NT2/D1 (cell line): Measurements from ENCODE around the gene HS3ST1.

Source experiments
- DNase-seq: peaks from one replicate; pipeline ENCODE4 v3.0.0-alpha.2; 2011; ENCODE audit warnings: low read depth, low spot score
- H3K27me3 ChIP-seq: 2 replicates; pipeline ENCODE4 v1.6.0; 2011; ENCODE audit warnings: mild to moderate bottlenecking; ENCODE audit not compliant: insufficient read length, insufficient read depth
- H3K36me3 ChIP-seq: 2 replicates; pipeline ENCODE4 v1.6.1; 2011; ENCODE audit warnings: mild to moderate bottlenecking, low read length, mixed read lengths; ENCODE audit not compliant: insufficient read depth, insufficient read length
- H3K4me1 ChIP-seq: 2 replicates; pipeline ENCODE4 v1.5.1; 2011; ENCODE audit not compliant: insufficient read depth, insufficient read length
- H3K4me3 ChIP-seq: 2 replicates; pipeline ENCODE4 v1.5.1; 2011; ENCODE audit warnings: low read depth; ENCODE audit not compliant: insufficient read length
- H3K9ac ChIP-seq: 2 replicates; pipeline ENCODE4 v1.6.0; 2011; ENCODE audit warnings: low read depth; ENCODE audit not compliant: insufficient read length
- H3K9me3 ChIP-seq: 2 replicates; pipeline ENCODE4 v1.5.1; 2011; ENCODE audit warnings: mild to moderate bottlenecking, low read length; ENCODE audit not compliant: insufficient read depth
- SUZ12 ChIP-seq: IDR thresholded peaks from 2 replicates; pipeline ENCODE4 v1.6.1; 2011; ENCODE audit not compliant: insufficient read length, insufficient read depth; ENCODE audit errors: extremely low read depth
- YY1 ChIP-seq: IDR thresholded peaks from 2 replicates; pipeline ENCODE4 v1.6.1; 2011; ENCODE audit not compliant: insufficient read length, insufficient read depth
- ZNF274 ChIP-seq: IDR thresholded peaks from 2 replicates; pipeline ENCODE4 v1.6.1; 2011; ENCODE audit warnings: mild to moderate bottlenecking, low read depth, low read length

HS3ST1 gene

DNA sequence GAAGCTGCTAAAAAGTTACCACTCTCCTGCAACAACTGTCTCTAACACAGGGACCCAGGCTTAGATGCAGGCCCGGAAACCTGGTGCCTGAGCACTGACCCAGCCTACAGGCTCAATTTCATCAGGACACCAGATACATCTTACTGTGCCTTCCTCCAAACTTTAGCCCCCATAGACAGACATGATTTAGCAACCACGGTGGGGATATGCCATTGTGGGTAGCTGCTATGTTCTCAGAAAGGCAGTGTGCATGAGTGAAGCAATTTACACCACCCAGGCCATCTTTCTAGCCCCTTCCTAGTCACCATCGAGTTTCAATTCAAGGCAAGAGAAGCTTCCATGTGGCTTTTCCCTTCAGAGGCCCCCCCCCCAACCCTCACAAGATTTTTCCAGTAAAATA lies 2.7 kb downstream of the HS3ST1 start:
- Histone ChIP-seq H3K9ac (no peak overlapping the region), H3K4me1 (no peaks in the 10 kb centered on the region)
- TF ChIP-seq SUZ12 (no peak), ZNF274 (no peak), YY1 (no peak)

DNA sequence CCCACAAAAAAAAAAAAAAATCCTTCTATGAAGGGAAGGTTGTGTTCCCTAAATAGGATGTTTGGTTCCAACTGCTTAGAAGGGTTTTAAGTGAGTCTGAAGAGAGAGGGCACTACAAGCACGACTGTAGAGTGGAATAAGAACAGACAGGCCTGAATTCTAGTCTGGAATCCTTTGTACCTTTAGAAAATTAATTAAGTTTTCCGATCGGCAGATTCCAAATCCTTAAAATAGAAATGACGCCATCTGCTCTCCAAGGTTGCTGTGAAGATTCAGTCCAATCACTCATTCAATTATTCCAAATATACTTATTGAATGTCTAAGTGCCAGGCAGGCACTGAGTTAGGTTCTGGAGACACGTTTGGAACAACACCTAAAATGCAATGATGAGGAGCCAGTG lies 3.8 kb downstream of the HS3ST1 start:
- TF ChIP-seq YY1: no peak
- TF ChIP-seq SUZ12: no peak
- no peak for TF ChIP-seq ZNF274
- Histone ChIP-seq H3K36me3 (no peaks in the 10 kb centered on the region), H3K4me3 (no peak overlapping the region), H3K4me1 (no peaks in the 10 kb centered on the region), H3K9ac (no peak overlapping the region), H3K27me3 (peaks cover 46% of the 10 kb centered on the region), H3K9me3 (no peaks in the 10 kb centered on the region)
- DNase-seq: no peak

More for the DNA sequence above, 2.7 kb downstream of the HS3ST1 start:
- Histone ChIP-seq H3K36me3 (no peaks in the 10 kb centered on the region), H3K27me3 (peaks cover 56% of the 10 kb centered on the region), H3K9me3 (no peaks in the 10 kb centered on the region), H3K4me3 (no peak overlapping the region)
- DNase-seq: no peak

DNA sequence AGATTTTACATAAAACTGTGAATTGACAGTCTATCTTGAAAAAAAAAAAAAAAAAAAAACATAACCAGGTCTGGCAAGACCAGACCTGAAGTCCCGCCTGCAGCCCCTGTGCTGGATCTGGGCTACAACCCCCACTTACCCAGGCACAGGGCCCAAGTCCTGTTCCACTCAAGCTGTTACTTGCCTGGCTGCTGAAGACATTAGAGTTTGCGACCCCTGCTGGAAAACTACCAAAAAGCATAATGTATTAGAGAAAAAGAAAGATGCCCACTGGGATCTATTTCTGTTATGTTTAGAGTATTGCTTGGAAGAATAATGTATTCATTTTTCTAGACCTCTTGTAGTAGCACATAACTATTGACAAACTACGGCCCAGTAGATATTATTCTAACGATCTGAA lies 4.7 kb downstream of the HS3ST1 start:
- Histone ChIP-seq H3K36me3 (no peaks in the 10 kb centered on the region), H3K9me3 (no peaks in the 10 kb centered on the region), H3K9ac (no peak overlapping the region), H3K27me3 (peaks cover 37% of the 10 kb centered on the region), H3K4me1 (no peaks in the 10 kb centered on the region), H3K4me3 (no peak overlapping the region)
- TF ChIP-seq SUZ12: no peak
- peak; percentile 44 for DNase-seq

DNA sequence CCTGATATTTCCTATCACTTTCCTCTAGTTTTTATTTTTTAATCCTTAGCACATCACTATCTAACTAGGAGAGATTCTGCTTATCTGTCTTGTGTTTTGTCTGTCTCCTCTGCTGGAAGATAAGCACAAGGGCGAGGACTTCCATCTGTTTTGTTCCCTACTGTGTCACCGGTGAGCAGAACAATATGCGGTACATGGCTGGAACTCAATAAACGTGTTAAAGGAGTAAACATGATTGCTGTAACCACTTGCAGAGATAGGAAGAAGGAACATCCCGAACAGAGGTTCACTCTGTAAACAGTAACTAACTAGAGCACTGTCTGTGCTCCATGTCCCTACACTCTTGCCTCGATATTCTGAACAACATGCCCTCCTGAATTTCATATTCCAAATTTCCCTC lies 5.2 kb downstream of the HS3ST1 start:
- TF ChIP-seq SUZ12 (no peak), YY1 (no peak), ZNF274 (no peak)
- Histone ChIP-seq H3K9me3 (no peaks in the 10 kb centered on the region), H3K4me3 (no peak overlapping the region), H3K9ac (no peak overlapping the region), H3K4me1 (no peaks in the 10 kb centered on the region), H3K27me3 (peaks cover 32% of the 10 kb centered on the region), H3K36me3 (no peaks in the 10 kb centered on the region)
- no peak for DNase-seq

DNA sequence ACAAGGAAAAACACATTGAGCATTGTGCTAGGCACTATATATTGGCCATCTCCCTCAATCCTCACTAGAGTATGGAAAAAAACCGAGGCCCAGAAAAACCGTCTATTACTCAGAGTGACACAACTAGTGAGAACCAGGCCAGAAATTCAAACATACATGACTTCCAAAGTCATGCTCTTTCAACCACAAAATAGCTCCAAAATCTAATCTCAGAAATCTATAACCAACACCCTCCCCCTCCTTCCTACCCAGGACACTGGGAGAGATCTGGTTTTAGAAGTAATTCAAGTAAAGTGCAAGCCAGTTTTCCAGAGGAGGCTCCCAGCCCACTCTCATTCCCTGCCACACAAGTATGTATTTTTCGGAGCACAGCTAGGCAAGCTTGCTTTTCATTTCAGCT lies 7.6 kb downstream of the HS3ST1 start:
- Histone ChIP-seq H3K9ac (no peak overlapping the region), H3K9me3 (no peaks in the 10 kb centered on the region), H3K27me3 (peaks cover 8% of the 10 kb centered on the region), H3K36me3 (no peaks in the 10 kb centered on the region), H3K4me3 (no peak overlapping the region), H3K4me1 (no peaks in the 10 kb centered on the region)
- no peak for TF ChIP-seq SUZ12
- TF ChIP-seq ZNF274: no peak
- no peak for TF ChIP-seq YY1
- DNase-seq: no peak

DNA sequence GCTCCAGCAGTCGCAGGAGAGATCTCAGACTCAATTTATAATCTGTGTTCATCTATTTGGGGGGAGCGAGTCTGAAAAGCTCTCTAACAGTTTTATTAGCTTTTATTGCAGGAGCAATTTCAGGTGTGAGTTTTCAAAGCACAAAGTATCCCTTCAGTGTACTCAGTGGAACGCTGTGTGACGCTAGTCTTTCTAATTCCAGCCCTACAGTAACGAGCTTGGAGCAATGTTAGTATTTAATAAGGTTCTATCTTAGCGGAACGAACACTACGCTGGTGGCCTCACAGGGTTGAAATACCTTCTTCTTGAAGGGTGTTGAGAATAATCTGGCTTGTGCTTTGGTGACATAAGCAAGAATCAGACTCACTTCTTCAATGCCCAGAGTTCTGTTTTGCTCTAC lies 8.4 kb downstream of the HS3ST1 start:
- Histone ChIP-seq H3K36me3 (no peaks in the 10 kb centered on the region), H3K4me3 (no peak overlapping the region), H3K27me3 (peaks cover under 1% of the 10 kb centered on the region), H3K9ac (no peak overlapping the region), H3K4me1 (no peaks in the 10 kb centered on the region), H3K9me3 (no peaks in the 10 kb centered on the region)
- no peak for TF ChIP-seq ZNF274
- no peak for TF ChIP-seq YY1
- no peak for TF ChIP-seq SUZ12
- DNase-seq: no peak

DNA sequence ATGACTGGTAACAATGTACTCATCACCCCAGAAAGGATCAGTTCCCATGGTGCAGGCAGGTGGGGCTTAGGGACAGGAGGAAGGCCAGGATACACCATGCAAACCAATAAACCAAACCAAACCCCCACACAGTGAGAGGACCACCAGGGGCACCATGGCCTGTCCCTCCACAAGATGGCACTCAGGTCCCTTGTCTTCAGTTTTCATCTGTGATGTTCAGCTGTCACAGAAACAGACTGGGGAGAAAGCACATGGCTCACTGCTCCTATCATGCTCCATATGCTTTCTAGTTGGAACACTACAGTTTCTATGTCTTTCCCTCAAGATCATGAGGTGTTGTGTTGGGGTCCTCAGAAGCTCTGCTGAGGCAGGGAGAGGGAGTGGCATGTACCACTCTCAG lies 10.1 kb downstream of the HS3ST1 start:
- H3K36me3 ChIP-seq: no peaks in the 10 kb centered on the region
- TF ChIP-seq SUZ12 (no peak), YY1 (no peak), ZNF274 (no peak)
- no peaks in the 10 kb centered on the region for H3K27me3 ChIP-seq
- no peak overlapping the region for H3K4me3 ChIP-seq
- no peaks in the 10 kb centered on the region for H3K4me1 ChIP-seq
- no peaks in the 10 kb centered on the region for H3K9me3 ChIP-seq
- H3K9ac ChIP-seq: no peak overlapping the region
- no peak for DNase-seq

DNA sequence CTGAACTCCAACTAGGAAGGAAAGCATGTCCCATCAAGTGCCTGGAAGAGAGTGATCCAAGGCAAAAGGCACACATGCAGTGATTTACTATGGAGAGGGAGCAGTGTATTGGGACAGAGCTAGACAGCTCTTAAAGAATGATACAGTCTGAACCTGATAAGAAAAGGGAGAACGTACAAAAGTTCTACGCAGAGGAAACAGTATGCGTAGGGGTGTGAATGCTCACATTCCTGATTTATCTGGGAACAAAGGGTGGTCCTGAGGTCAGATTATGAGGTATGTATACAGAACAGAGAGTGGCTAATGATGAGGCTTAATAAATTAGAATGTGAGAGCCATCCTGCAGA lies 12.0 kb downstream of the HS3ST1 start:
- no peak for DNase-seq
- Histone ChIP-seq H3K4me1 (no peaks in the 10 kb centered on the region), H3K9me3 (no peaks in the 10 kb centered on the region), H3K27me3 (no peaks in the 10 kb centered on the region), H3K36me3 (no peaks in the 10 kb centered on the region), H3K9ac (no peak overlapping the region), H3K4me3 (no peak overlapping the region)
- no peak for TF ChIP-seq ZNF274
- TF ChIP-seq YY1: no peak
- TF ChIP-seq SUZ12: no peak
